WTC11 (cell line): ENCODE measurements around the gene RGCC.
"Not testable (repeated sequence)": the region's sequence is repeated elsewhere in the genome, so short reads cannot be mapped to it uniquely, and the experiment has no call there.

ENCODE experiments used
- CREB1 ChIP-seq: sonication (generic); formaldehyde crosslinking; IDR thresholded peaks from 2 replicates; pipeline ENCODE4 v1.8.0; 2023; ENCODE audit warnings: mild to moderate bottlenecking, missing genetic modification reagents
- CREM ChIP-seq: sonication (generic); formaldehyde crosslinking; IDR thresholded peaks from 2 replicates; pipeline ENCODE4 v1.8.1; 2022; ENCODE audit warnings: mild to moderate bottlenecking, missing genetic modification reagents, moderate library complexity
- ESRRA ChIP-seq: sonication (generic); formaldehyde crosslinking; IDR thresholded peaks from 2 replicates; pipeline ENCODE4 v1.8.1; 2022; ENCODE audit warnings: mild to moderate bottlenecking, missing genetic modification reagents, borderline replicate concordance
- FOXK1 ChIP-seq: sonication (generic); formaldehyde crosslinking; IDR thresholded peaks from 2 replicates; pipeline ENCODE4 v1.8.0; 2022; ENCODE audit warnings: mild to moderate bottlenecking, moderate library complexity, missing genetic modification reagents
- FOXP1 ChIP-seq: sonication (generic); formaldehyde crosslinking; IDR thresholded peaks from 2 replicates; pipeline ENCODE4 v1.8.0; 2022; ENCODE audit warnings: missing genetic modification reagents, mild to moderate bottlenecking, moderate library complexity, borderline replicate concordance
- KAT7 ChIP-seq: sonication (generic); formaldehyde crosslinking; IDR thresholded peaks from 2 replicates; pipeline ENCODE4 v1.8.1; 2023; ENCODE audit warnings: missing genetic modification reagents, mild to moderate bottlenecking, borderline replicate concordance
- ZBTB21 ChIP-seq: sonication (generic); formaldehyde crosslinking; IDR thresholded peaks from 2 replicates; pipeline ENCODE4 v1.8.1; 2023; ENCODE audit warnings: mild to moderate bottlenecking, missing genetic modification reagents, borderline replicate concordance
- ZNF232 ChIP-seq: sonication (generic); formaldehyde crosslinking; IDR thresholded peaks from 2 replicates; pipeline ENCODE4 v1.8.0; 2022; ENCODE audit warnings: mild to moderate bottlenecking, missing genetic modification reagents
- ZNF423 ChIP-seq: fragments of 250-450 bp; sonication (Bioruptor Pico); IDR thresholded peaks from 2 replicates; pipeline ENCODE4 v2.1.2; 2022; ENCODE audit warnings: mild to moderate bottlenecking, moderate library complexity
- TF ChIP-seq, protein P1 (sequence below): fragments of 200-600 bp; IDR thresholded peaks from 2 replicates; pipeline ENCODE4 v1.8.0; 2022; ENCODE audit warnings: antibody characterized with exemption
- TF ChIP-seq, protein P2 (sequence below): sonication (generic); formaldehyde crosslinking; IDR thresholded peaks from 2 replicates; pipeline ENCODE4 v1.8.1; 2023; ENCODE audit warnings: mild to moderate bottlenecking, missing genetic modification reagents, moderate library complexity
- TF ChIP-seq, protein P3 (sequence below): sonication (generic); formaldehyde crosslinking; IDR thresholded peaks from 2 replicates; pipeline ENCODE4 v1.8.0; 2022; ENCODE audit warnings: mild to moderate bottlenecking, missing genetic modification reagents
- TF ChIP-seq, protein P4 (sequence below): sonication (generic); formaldehyde crosslinking; IDR thresholded peaks from 2 replicates; pipeline ENCODE4 v1.8.0; 2023; ENCODE audit warnings: missing genetic modification reagents
- TF ChIP-seq, protein P5 (sequence below): fragments of 250-450 bp; sonication (Bioruptor Pico); IDR thresholded peaks from 2 replicates; pipeline ENCODE4 v1.9.0; 2021; ENCODE audit warnings: mild to moderate bottlenecking, borderline replicate concordance

DNA sequence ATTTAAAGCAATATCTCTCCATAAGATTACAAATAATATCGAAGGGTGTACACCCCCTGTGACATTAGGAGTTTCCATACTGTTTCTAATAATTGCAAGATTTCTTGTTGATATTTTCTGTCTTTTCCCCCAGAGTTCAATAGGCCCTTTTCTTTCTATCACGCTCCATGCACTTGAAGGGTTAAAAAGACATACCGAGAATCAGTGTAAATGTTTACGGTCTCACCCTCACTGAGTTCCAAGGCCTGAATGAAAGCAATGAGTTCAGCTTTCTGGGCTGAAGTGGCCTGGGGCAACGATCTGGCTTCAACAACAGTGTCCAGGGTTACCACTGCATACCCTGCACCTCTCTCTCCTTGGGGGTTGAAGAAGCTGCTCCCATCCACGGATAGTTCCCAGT lies 36.0 kb upstream of the RGCC start:
- TF ChIP-seq, protein P1, sequence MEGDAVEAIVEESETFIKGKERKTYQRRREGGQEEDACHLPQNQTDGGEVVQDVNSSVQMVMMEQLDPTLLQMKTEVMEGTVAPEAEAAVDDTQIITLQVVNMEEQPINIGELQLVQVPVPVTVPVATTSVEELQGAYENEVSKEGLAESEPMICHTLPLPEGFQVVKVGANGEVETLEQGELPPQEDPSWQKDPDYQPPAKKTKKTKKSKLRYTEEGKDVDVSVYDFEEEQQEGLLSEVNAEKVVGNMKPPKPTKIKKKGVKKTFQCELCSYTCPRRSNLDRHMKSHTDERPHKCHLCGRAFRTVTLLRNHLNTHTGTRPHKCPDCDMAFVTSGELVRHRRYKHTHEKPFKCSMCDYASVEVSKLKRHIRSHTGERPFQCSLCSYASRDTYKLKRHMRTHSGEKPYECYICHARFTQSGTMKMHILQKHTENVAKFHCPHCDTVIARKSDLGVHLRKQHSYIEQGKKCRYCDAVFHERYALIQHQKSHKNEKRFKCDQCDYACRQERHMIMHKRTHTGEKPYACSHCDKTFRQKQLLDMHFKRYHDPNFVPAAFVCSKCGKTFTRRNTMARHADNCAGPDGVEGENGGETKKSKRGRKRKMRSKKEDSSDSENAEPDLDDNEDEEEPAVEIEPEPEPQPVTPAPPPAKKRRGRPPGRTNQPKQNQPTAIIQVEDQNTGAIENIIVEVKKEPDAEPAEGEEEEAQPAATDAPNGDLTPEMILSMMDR = not testable (repeated sequence)
- TF ChIP-seq, protein P2, sequence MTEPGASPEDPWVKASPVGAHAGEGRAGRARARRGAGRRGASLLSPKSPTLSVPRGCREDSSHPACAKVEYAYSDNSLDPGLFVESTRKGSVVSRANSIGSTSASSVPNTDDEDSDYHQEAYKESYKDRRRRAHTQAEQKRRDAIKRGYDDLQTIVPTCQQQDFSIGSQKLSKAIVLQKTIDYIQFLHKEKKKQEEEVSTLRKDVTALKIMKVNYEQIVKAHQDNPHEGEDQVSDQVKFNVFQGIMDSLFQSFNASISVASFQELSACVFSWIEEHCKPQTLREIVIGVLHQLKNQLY (CRISPR knock-in tag) = not testable (repeated sequence)
- not testable (repeated sequence) for TF ChIP-seq CREB1 (CRISPR knock-in tag); ZBTB21 (CRISPR knock-in tag); ZNF423 (CRISPR knock-in tag); FOXP1 (CRISPR knock-in tag); ZNF232 (CRISPR knock-in tag); CREM; ESRRA; FOXK1 (CRISPR knock-in tag); KAT7 (CRISPR knock-in tag)
- TF ChIP-seq, protein P3, sequence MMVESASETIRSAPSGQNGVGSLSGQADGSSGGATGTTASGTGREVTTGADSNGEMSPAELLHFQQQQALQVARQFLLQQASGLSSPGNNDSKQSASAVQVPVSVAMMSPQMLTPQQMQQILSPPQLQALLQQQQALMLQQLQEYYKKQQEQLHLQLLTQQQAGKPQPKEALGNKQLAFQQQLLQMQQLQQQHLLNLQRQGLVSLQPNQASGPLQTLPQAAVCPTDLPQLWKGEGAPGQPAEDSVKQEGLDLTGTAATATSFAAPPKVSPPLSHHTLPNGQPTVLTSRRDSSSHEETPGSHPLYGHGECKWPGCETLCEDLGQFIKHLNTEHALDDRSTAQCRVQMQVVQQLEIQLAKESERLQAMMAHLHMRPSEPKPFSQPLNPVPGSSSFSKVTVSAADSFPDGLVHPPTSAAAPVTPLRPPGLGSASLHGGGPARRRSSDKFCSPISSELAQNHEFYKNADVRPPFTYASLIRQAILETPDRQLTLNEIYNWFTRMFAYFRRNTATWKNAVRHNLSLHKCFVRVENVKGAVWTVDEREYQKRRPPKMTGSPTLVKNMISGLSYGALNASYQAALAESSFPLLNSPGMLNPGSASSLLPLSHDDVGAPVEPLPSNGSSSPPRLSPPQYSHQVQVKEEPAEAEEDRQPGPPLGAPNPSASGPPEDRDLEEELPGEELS (CRISPR knock-in tag) = not testable (repeated sequence)
- TF ChIP-seq, protein P4, sequence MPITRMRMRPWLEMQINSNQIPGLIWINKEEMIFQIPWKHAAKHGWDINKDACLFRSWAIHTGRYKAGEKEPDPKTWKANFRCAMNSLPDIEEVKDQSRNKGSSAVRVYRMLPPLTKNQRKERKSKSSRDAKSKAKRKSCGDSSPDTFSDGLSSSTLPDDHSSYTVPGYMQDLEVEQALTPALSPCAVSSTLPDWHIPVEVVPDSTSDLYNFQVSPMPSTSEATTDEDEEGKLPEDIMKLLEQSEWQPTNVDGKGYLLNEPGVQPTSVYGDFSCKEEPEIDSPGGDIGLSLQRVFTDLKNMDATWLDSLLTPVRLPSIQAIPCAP = not testable (repeated sequence)
- TF ChIP-seq, protein P5, sequence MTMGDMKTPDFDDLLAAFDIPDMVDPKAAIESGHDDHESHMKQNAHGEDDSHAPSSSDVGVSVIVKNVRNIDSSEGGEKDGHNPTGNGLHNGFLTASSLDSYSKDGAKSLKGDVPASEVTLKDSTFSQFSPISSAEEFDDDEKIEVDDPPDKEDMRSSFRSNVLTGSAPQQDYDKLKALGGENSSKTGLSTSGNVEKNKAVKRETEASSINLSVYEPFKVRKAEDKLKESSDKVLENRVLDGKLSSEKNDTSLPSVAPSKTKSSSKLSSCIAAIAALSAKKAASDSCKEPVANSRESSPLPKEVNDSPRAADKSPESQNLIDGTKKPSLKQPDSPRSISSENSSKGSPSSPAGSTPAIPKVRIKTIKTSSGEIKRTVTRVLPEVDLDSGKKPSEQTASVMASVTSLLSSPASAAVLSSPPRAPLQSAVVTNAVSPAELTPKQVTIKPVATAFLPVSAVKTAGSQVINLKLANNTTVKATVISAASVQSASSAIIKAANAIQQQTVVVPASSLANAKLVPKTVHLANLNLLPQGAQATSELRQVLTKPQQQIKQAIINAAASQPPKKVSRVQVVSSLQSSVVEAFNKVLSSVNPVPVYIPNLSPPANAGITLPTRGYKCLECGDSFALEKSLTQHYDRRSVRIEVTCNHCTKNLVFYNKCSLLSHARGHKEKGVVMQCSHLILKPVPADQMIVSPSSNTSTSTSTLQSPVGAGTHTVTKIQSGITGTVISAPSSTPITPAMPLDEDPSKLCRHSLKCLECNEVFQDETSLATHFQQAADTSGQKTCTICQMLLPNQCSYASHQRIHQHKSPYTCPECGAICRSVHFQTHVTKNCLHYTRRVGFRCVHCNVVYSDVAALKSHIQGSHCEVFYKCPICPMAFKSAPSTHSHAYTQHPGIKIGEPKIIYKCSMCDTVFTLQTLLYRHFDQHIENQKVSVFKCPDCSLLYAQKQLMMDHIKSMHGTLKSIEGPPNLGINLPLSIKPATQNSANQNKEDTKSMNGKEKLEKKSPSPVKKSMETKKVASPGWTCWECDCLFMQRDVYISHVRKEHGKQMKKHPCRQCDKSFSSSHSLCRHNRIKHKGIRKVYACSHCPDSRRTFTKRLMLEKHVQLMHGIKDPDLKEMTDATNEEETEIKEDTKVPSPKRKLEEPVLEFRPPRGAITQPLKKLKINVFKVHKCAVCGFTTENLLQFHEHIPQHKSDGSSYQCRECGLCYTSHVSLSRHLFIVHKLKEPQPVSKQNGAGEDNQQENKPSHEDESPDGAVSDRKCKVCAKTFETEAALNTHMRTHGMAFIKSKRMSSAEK (CRISPR knock-in tag) = not testable (repeated sequence)
